Nucleus accumbens (tissue), 56 donors: ENCODE data around the gene RABGEF1.
A peak's percentile ranks its signal among the peaks of the same experiment; 100 is the strongest.
"Not testable (repeated sequence)": the region's sequence is repeated elsewhere in the genome, so short reads cannot be mapped to it uniquely, and the experiment has no call there.

ENCODE experiments used
- DNase-seq, 56 donors: peaks; one replicate each; lab custom pipeline; 2025; lab: John Stamatoyannopoulos, UW

Gene RABGEF1

DNA sequence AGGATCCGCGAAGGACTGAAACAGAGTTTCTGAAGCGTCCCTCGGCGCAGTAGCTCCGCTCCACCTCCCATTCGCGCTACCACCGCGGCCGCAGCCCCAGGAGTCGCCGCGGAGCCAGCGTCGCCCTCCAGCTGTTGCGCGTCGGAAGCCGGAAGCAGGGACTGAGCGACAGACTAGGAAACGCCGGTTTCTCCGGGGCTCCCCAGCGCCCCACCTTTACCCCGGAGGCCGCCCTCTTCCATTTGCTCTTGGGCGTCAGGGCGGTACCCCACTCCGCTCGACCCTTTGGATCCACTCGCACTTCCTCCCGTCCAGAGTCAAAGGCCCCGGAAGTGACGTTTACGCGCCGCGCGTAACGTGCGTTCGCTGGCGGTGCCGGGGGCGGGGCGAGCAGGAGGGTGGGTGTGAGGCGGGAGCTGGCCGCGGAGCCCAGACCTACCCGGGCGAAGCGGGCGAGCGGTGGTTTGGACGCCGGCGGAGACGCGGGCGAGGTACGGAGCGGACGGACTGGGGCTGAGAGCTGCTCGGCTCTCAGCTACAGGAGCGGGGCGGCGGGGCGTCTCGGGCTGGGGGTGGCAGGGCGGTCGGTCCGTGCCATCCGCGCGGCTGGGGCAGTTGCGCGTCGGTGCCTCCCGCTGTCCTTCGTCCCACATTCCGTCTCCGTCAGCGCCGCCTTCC lies at the start of gene RABGEF1:
TSS of gene RABGEF1 (plus strand) at position 432 of the 678 bp plus-strand sequence. CDS start 31,167 bp downstream, outside the sequence.
- peak; percentile 60 to 99 (median 94) for DNase-seq

DNA sequence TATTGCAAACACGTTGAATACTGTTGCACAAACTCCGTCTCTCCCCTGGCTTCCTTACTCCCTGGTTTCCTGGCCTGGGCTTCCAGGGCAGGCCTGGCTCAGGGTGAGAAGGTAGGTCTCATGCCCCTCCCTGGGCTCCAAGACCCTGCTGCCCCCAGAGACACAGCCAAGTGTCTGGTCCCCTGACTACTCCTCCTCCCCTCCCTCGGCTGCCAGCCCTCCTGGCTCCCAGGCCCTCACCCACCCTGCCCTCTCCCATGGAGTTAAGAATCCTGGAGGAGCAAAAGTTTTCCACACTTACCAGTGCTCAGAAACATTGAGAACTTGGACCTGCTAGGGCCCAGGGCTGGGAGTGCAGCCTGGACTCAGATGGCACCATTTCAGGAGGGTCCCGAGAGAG lies 47.2 kb upstream of the RABGEF1 start:
- DNase-seq = no peak

DNA sequence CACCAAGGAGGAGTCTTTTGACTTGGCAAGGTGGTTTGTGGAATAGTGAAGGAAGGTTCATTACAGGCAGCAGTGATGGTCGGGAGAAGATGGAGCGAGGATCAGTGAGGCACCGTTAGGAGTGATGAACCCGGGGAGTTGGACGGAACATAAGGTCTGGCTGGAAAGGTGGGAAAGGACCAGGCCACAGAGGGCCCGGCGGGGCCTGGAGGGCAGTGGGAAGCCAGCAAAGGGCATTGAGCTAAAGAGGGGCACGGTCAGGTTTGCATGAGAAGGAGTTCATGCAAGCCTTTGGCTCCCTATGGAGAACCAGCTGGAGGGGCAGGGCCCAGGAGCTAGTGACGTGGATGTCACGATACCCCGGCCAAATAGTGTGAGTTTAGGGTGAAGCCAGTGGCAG lies 46.2 kb upstream of the RABGEF1 start:
- DNase-seq = no peak

DNA sequence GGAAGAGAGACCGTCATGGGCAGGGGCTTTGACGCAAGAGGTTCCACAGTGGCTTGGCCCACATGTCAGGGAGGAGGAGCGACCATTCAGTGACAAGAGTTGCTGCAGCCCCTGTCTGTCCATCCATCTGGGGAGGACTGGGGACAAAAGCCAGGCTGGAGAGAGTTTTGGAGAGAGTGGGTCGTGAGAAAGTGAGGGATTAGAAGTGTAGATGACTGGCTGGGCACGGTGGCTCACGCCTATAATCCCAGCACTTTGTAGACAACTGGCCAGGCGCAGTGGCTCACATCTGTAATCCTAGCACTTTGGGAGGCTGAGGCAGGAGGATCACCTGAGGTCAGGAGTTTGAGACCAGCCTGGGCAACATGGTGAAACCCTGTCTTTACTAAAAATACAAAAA lies 45.1 kb upstream of the RABGEF1 start:
- DNase-seq = not testable (repeated sequence)

DNA sequence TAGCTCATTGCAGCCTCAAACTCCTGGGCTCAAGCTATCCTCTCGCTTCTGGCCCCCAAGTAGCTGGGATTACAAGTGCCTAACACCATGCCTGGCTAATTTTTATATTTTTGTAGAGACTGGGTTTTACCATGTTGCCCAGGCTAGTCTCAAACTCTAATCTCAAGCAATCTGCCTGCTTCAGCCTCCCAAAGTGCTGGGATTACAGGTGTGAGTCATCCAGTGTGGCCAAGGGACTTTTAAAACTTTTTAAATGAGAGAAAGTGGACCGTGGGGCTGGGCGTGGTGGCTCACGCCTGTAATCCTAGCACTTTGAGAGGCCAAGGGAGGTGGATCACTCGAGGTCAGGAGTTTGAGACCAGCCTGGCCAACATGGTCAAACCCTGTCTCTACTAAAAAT lies 44.4 kb upstream of the RABGEF1 start:
- DNase-seq = not testable (repeated sequence)

DNA sequence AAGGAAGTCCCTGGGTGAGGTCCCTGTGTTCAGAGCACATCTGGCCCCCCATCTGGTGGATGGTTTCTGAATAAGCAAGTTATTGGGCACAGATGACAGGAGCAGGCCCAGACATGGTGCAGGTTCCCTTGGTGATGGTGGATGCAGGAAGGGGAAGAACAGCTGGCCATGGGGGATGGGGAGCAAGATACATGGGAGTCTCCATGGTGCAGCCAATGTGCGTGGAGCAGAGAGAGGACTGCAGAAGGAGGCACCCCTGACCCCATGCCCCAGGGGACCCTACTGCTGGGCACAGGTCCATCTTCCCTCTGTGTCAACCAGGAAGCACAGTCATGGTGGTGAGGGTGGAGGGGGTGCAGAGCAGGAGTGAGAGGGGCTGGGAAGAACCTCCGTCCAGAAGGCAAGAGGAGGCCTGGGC lies 43.8 kb upstream of the RABGEF1 start:
- DNase-seq = no peak

DNA sequence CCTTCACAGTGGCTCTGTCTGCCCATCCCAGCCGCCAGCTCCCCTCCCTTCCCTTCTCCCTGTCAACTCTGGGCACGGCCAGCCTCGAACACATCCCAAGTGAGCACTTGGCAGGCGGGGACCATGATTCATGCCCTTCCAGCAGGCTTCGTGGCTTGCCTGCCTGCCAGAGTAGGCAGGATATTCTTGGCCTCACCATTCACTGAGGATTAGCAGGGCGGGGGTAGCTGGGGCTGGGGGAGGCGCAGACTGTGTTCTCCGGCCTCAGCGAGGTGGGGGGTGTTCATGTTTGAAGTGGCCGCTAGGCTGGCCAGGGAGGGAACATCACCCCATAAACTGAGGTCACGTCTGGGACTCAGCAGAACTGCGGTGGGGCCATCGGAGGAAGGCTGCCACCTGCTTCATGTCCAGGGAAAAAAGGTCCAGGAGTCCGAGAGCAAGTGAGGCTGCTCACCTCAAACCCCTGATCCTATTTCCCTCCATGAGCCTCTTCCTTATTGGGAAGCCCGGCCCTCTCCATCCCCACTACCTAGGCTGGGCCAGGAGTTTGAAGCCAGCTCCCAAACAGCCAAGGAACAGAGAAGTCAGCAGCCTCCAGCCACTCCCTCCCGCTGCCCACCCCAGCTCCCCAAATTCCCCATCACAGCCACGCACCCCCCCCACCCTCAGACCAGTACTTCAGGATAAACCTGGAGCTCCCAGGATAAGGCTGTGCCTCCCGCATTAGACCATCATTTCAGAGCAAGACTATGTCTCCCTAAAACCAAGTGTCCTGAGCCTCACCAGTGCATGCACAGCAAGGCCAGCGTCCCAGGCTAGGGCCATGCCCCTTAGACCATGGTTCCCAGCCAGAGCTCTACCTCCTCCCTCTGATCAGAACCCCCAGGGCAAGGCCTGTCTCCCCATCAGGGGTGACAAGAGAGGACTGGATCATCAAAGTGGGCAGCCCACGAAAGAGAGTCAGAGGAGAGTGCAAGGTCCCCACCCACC lies 42.8 kb upstream of the RABGEF1 start:
- peak in 46 of 56 donors; percentile 8 to 79 (median 42) for DNase-seq

DNA sequence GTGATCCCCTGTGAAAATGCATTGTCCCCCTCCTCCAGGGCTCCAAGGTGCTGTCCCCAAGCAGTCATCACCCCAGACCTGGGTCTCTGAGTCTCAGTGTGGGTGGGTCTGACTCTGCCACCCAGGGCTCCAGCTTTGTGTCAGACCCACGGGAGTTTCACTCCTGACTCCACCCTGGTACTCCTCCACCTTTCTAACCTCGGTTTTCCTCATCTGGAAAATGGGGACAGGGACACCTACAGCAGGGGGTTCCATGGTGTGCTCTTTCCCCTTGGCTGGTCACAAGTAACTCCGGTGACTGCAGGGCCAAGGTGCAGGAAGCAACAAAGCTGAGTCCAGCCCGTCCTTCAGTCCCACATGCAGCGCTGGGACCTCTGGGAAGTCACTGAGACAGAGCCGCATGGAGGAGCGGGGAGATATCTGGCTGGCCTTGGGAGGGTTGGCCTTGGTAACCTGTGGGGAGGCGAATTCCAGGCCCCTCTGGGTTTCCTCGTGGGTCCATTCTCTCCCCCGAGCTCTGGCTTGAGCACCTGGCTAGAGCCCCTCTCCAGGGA lies 41.8 kb upstream of the RABGEF1 start:
- no peak for DNase-seq

DNA sequence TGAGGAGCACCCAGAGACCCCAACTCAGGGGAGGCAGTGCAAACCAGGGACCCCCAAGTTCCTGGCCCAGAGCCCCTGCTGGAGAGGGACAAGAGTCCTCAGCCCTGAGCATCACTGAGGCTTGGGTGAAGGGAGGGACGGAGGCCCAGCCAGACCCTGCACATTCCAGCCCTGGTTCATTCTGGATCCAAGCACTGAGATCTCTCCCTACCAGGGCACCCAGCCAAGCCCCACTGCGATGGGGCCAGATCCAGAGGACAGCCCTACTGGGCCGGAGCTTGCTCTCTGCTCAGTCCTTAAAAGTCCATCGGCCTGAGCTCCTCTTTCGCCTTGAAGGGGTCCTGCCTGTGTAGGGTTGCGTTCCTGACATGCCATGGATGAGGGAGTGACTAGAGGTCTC lies 40.5 kb upstream of the RABGEF1 start:
- peak in 17 of 56 donors; percentile 7 to 53 (median 14) for DNase-seq

DNA sequence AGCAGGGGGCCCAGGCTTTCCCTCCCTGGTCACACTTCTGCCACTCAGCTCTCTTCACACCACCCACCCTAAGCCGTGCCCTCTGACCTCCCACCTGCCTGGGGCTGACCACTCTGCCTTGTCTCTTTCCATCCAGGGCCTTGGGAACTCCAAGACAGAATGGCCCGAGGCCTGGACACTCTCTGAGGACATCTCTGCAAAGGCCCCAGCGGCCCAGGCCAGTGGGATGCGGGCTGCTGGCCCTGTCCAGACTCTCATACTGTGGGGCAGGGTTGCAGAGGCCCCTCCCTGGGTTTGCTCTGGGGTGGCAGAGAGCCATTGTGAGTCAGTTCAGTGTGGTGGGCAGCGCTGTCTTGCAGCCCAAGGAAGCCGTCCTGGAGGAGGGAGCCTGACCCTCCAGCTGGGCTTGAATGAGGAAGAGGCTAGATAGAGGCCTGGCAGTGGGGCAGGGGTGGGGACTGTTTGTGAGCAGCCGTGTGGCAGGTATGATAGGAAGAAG lies 39.9 kb upstream of the RABGEF1 start:
- no peak for DNase-seq

DNA sequence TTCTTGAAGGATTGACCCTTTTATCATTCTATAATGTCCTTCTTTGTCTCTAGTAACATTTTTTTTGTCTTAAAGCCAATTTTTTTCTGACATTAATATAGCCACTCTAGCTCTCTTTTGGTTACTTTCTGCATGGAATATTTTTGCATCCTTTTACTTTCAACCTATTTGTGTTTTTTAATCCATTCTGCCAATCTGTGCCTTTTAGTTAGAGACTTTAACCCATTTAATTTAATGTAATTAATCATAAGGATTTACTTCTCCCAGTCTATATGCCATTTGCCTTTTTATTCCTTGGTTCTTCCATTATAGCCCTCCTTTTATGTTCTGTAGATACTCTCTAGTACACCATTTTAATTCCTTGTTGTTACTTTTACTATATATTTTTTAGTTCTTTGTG lies 32.7 kb upstream of the RABGEF1 start:
- no peak for DNase-seq

DNA sequence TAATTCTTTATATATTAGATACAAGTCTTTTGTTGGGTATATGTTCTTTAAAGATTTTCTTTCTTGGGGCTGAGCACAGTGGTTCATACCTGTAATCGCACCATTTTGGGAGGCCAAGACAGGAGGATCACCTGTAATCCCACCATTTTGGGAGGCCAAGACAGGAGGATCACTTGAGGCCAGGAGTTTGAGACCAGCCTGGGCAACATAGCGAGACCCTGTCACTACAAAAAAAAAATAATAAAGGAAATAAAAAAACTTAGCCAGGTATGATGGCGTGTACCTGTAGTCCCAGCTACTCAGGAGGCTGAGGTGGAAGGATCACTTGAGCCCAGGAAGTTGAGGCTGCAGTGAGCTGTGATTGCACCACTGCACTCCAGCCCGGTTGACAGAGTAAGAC lies 29.8 kb upstream of the RABGEF1 start:
- DNase-seq = not testable (repeated sequence)

DNA sequence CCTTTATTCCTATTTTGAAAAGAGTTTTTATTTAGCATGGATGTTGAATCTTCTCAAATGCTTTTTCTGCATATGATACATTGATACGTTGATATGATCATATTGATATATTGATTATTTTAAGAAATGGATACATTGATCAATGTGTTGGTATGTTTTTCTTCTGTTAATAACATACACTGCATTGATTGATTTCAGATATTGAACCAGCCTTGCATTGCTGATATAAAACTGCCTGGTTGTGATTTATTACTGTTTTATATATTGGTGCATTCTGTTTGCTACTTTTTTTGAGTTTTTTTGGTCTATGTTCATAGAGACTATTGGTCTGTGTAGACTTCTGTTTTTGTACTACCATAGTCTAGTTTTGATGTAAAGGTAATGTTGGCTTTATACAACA lies 26.8 kb upstream of the RABGEF1 start:
- DNase-seq = no peak

DNA sequence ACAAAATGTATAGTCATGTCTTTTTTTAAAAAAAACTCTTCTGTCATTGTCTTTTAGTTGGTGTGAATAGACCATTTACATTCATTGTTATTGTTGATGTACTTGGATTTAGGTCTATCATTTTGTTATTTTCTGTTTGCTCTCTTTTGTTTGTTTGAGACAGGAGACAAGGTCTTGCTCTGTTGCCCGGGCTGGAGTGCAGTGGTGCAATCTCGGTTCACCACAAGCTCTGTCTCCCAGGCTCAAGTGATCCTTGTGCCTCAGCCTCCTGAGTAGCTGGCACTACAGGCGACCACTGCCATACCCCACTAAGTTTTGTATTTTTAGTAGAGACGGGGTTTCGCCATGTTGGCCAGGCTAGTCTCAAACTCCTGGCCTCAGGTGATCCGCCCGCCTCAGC lies 23.9 kb upstream of the RABGEF1 start:
- DNase-seq = not testable (repeated sequence)

DNA sequence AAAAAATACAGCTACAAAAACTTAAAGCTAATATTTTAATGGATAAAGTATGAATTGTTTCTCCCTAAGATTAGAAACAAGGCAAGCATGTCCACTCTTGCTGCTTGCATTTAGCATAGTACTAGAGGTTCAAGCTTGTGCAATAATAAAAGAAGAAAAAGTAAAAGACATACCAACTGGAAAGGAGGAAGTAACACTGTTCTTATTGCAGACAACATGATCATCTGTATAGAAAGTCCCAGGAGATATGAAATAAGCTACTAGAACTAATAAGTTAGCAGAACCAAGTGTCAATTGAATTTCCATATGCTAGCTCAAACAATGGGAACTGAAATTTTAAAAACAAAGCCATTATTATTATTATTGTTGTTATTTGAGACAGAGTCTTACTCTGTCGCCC lies 20.0 kb upstream of the RABGEF1 start:
- DNase-seq = no peak

DNA sequence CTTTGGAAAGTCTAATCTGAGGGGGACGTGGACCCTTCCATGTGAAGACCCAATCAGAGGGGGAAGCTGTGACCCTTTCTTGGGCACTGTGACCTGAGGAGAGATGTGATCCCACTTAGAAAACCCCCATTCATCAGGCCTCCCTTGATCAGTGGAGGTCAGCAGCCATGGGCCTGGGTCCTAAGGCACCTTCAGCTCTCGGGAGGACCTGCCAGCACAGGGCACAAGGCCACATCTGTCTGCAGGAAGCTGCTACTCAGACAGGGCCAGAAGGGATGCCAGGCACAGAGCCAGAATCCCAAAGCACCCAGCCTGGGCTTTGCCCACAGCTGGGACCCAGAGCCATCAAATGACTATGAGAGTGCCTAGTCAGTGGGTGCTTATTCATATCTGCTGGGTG lies 14.7 kb upstream of the RABGEF1 start:
- DNase-seq = no peak

DNA sequence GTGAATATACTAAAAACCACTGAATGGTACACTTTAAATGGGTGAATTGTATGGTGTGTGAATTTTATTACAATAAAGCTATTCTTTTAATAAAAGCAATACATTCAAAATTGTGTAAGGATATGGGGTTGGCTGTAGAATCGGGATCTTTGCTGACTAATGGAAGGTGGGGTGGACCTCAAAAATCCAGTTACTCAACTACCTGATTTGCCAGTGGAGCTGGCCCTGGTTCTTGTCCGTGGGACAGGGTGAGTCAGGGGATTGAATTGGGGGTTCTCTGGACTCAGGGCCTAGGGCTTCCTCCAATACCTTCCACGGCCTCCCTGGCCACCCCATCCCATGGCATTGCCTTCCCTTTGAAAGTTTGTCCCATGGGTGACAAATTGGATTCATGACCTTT lies 13.5 kb upstream of the RABGEF1 start:
- DNase-seq = no peak

DNA sequence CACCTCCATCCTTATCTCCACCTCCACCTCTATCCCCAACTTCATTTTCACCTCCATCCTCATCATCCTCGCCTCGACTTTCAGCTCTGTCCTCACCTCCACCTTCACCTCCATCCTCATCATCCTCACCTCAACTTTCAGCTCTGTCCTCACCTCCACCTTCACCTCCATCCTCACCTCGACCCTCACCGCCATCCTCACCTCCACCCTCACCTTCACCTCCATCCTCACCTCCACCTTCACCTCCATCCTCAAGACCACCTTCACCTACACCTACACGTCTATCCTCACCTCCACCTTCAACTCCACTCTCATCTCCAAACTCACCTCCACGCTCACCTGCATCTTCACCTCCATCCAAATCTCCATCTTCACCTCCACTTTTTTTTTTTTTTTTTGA lies 12.0 kb upstream of the RABGEF1 start:
- DNase-seq = no peak

DNA sequence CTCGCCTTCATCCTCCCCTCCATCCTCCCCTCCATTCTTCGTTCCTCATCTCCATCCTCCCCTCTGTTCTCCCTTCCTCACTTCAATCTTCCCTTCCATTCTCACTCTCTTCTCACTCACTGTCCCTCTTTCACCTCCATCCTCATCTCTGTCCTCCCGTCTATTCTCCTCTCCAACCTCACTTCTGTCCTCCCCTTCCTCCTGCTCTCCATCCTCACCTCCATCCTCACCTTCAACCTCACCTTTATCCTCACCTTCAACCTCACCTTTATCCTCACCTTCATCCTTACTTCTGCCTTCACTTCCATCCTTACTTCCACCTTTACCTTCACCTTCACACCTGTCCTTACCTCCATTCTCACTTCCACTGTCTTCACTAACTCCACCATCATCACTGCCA lies 11.3 kb upstream of the RABGEF1 start:
- no peak for DNase-seq

DNA sequence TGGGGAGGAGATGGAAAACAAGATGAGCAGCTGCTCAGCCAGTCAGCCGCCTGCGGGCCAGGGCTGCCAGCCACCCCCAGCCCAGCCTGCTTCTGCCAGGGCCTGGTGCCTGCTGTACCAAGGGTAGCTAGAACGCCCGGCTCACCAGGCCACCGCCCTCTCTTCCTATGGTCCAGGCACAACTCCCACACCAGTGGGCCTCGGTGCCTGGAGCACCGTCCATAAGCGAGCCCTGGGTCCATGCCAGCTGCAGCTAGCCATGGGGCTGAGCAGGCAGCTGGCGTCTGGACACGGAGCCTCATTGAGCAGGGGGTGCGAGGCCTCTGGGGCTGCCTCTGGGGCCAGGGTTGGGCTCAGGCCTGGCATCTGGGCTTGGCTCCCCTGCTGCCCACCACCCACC lies 8.5 kb upstream of the RABGEF1 start:
- peak in 7 of 56 donors; percentile 4 to 45 (median 7) for DNase-seq

DNA sequence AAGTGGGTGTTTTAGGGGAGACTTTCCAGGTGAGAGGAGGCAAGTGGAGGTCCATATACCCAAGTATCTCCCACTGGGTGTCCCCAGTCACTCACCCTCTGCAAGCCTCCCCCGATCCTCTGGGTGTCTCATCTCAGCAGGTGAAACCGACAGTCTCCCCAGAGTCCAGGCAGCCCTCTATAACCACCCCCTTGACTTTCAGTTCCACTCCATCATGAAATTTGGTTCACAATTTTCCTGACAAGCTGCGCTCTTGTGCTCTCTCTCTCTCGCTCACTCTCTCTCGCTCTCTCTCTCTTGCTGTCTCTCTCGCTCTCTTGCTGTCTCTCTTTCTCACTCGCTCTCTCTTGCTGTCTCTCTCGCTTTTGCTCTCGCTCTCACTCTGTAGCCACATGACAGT lies 8.1 kb upstream of the RABGEF1 start:
- peak in 1 of 56 donors; percentile 3 for DNase-seq
